ENCODE measurements around the gene ACSF2. TPM values are rescaled to one million over a fixed set of nuclear protein-coding genes. Genes with fewer than 3 reads are reported as not detected.

ACSF2 gene
- total and polyA plus RNA-seq, 2 of the 13 experiments (the other 11 are each of a cell fraction or from before 2014, with no cell fraction given) = 87.3 to 109 TPM

GRCh38 chr17:50479522-50480141 lies 53.6 kb downstream of the ACSF2 start (continued):
- TF ChIP-seq GMEB1 (CRISPR knock-in tag; IDR thresholded peaks at IDR 0.05; ENCODE audit: borderline replicate concordance) = no peak
- no peak for TF ChIP-seq ASH2L (IDR thresholded peaks at IDR 0.05; ENCODE audit: insufficient read length, low read depth, low read length)
- TF ChIP-seq HOXA3 (CRISPR knock-in tag; IDR thresholded peaks at IDR 0.05) = peak; percentile 42; the same call in 1 of the 2 replicates
- no peak for TF ChIP-seq IRF1 (CRISPR knock-in tag; IDR thresholded peaks at IDR 0.05; ENCODE audit: low read depth)
- no peak for TF ChIP-seq ZNF878 (CRISPR knock-in tag; IDR thresholded peaks at IDR 0.05)
- TF ChIP-seq PCBP2 (optimal IDR thresholded peaks at IDR 0.05; ENCODE audit: low read depth, low read length, poor library complexity, severe bottlenecking) = peak; percentile 31
- TF ChIP-seq BCL3 (CRISPR knock-in tag; IDR thresholded peaks at IDR 0.05) = no peak
- TF ChIP-seq PAWR (CRISPR knock-in tag; IDR thresholded peaks at IDR 0.05; ENCODE audit: borderline replicate concordance) = no peak
- TF ChIP-seq ZNF512 (CRISPR knock-in tag; IDR thresholded peaks at IDR 0.05) = no peak
- TF ChIP-seq NR1H2 (CRISPR knock-in tag; IDR thresholded peaks at IDR 0.05; ENCODE audit: borderline replicate concordance, low read depth) = no peak
- no peak for TF ChIP-seq ZNF496 (CRISPR knock-in tag; IDR thresholded peaks at IDR 0.05; ENCODE audit: insufficient replicate concordance)
- TF ChIP-seq EZH2 (conservative IDR thresholded peaks at IDR 0.05; ENCODE audit: low read depth, low read length) = no peak
- 0 out of 2 replicates have a peak, but pooled peaks have one; percentile 56 for TF ChIP-seq ZNF580 (CRISPR knock-in tag; IDR thresholded peaks at IDR 0.05; ENCODE audit: borderline replicate concordance, low read depth)
- no peak for TF ChIP-seq SRF (IDR thresholded peaks at IDR 0.05; ENCODE audit: low read depth, low read length)
- TF ChIP-seq PHF21A (CRISPR knock-in tag; IDR thresholded peaks at IDR 0.05) = no peak
- no peak for TF ChIP-seq CEBPZ (IDR thresholded peaks at IDR 0.05; ENCODE audit: low read length)

Measured in HepG2 (cell line).